ENCODE results near the gene RASSF5.

GRCh38 chr1:206635978-206636345 lies 128.6 kb downstream of the RASSF5 start:
- TF ChIP-seq CTCF (IDR thresholded peaks at IDR 0.05; ENCODE audit: low read depth, low read length, missing input control) (no peak), FOXA1 (IDR thresholded peaks at IDR 0.05) (no peak), YY1 (IDR thresholded peaks at IDR 0.05) (no peak), TAF1 (conservative IDR thresholded peaks at IDR 0.05) (no peak), JUND (IDR thresholded peaks at IDR 0.05) (no peak), GABPA (IDR thresholded peaks at IDR 0.05 in 1 of 2, conservative IDR thresholded peaks at IDR 0.05 in 1 of 2) (no peak), EGR1 (IDR thresholded peaks at IDR 0.05; ENCODE audit: low read depth in 2 of 2) (no peak), RXRA (IDR thresholded peaks at IDR 0.05) (no peak), RAD21 (IDR thresholded peaks at IDR 0.05) (no peak), ATF3 (IDR thresholded peaks at IDR 0.05) (no peak), HNF4A (conservative IDR thresholded peaks at IDR 0.05) (no peak)
- TF ChIP-seq, protein P1, sequence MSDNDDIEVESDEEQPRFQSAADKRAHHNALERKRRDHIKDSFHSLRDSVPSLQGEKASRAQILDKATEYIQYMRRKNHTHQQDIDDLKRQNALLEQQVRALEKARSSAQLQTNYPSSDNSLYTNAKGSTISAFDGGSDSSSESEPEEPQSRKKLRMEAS (IDR thresholded peaks at IDR 0.05) = no peak
- TF ChIP-seq, protein P2, sequence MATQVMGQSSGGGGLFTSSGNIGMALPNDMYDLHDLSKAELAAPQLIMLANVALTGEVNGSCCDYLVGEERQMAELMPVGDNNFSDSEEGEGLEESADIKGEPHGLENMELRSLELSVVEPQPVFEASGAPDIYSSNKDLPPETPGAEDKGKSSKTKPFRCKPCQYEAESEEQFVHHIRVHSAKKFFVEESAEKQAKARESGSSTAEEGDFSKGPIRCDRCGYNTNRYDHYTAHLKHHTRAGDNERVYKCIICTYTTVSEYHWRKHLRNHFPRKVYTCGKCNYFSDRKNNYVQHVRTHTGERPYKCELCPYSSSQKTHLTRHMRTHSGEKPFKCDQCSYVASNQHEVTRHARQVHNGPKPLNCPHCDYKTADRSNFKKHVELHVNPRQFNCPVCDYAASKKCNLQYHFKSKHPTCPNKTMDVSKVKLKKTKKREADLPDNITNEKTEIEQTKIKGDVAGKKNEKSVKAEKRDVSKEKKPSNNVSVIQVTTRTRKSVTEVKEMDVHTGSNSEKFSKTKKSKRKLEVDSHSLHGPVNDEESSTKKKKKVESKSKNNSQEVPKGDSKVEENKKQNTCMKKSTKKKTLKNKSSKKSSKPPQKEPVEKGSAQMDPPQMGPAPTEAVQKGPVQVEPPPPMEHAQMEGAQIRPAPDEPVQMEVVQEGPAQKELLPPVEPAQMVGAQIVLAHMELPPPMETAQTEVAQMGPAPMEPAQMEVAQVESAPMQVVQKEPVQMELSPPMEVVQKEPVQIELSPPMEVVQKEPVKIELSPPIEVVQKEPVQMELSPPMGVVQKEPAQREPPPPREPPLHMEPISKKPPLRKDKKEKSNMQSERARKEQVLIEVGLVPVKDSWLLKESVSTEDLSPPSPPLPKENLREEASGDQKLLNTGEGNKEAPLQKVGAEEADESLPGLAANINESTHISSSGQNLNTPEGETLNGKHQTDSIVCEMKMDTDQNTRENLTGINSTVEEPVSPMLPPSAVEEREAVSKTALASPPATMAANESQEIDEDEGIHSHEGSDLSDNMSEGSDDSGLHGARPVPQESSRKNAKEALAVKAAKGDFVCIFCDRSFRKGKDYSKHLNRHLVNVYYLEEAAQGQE (IDR thresholded peaks at IDR 0.05) = no peak
- TF ChIP-seq, protein P3, sequence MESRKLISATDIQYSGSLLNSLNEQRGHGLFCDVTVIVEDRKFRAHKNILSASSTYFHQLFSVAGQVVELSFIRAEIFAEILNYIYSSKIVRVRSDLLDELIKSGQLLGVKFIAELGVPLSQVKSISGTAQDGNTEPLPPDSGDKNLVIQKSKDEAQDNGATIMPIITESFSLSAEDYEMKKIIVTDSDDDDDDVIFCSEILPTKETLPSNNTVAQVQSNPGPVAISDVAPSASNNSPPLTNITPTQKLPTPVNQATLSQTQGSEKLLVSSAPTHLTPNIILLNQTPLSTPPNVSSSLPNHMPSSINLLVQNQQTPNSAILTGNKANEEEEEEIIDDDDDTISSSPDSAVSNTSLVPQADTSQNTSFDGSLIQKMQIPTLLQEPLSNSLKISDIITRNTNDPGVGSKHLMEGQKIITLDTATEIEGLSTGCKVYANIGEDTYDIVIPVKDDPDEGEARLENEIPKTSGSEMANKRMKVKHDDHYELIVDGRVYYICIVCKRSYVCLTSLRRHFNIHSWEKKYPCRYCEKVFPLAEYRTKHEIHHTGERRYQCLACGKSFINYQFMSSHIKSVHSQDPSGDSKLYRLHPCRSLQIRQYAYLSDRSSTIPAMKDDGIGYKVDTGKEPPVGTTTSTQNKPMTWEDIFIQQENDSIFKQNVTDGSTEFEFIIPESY (IDR thresholded peaks at IDR 0.05) = no peak
